Erythroblast (primary cell): ENCODE results near the gene BRI3BP.

ENCODE experiments used
- GATA1 ChIP-seq: IDR thresholded peaks from 2 replicates; pipeline ENCODE4 v1.6.1; 2011; ENCODE audit warnings: low read depth, mild to moderate bottlenecking, control low read depth, low read length, moderate library complexity
- POLR2A ChIP-seq: IDR thresholded peaks from 2 replicates; pipeline ENCODE4 v1.6.1; 2011; ENCODE audit warnings: mild to moderate bottlenecking, low read length

DNA sequence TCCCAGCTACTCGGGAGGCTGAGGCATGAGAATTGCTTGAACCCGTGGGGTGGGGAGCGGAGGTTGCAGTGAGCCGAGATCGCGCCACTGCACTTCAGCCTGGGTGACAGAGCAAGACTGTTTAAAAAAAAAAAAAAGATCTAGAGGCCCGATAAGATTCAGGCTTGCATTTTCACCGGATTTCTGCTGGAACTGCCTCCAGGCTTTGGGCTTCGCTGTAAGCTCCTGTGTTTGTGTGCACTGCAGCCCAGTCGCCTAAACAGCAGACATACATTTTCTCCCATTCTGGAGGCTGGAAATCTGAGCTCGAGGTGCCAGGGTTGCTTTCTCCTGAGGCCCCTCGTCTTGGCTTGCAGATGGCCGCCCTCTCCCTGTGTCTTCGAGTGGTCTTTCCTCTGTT, 12.2 kb downstream of the BRI3BP start:
- TF ChIP-seq POLR2A: no peak
- TF ChIP-seq GATA1: no peak
